A673 (cell line): ENCODE measurements around the gene NCKAP5. TPM values are rescaled to one million over a fixed set of nuclear protein-coding genes. Genes with fewer than 3 reads are reported as not detected.

Experiments
- BruUV-seq: library from RNA; stranded (reverse); fragments of 400-500 nt; replicated peaks from 2 replicates; lab custom pipeline; 2021; lab: Mats Ljungman, UMichigan
- CTCF ChIA-PET: fragments of 300-600 bp; sonication (Branson Sonifier 250); formaldehyde crosslinking; loops from one replicate; lab custom pipeline; 2022; ENCODE audit warnings: antibody characterized with exemption; lab: Charles Lee
- POLR2A ChIA-PET: fragments of 300-600 bp; sonication (Branson Sonifier 250); formaldehyde crosslinking; loops from one replicate; lab custom pipeline; 2022; ENCODE audit warnings: antibody characterized with exemption; ENCODE audit not compliant: low non-redundant PET; lab: Charles Lee
- DNase-seq: peaks from one replicate; pipeline ENCODE4 v3.0.0-alpha.2; 2015; ENCODE audit warnings: low spot score
- H3K27ac ChIP-seq: fragments of 200-600 bp; sonication (generic); 2 replicates; pipeline ENCODE4 v1.5.1; 2016; ENCODE audit warnings: mixed run types, low read depth, mild to moderate bottlenecking, mixed read lengths, antibody characterized with exemption, low read length; ENCODE audit not compliant: poor library complexity, severe bottlenecking
- H3K27me3 ChIP-seq: fragments of 200-600 bp; sonication (generic); replicated peaks from 2 replicates; pipeline ENCODE4 v1.6.1; 2017; ENCODE audit warnings: mixed run types, low read depth, mild to moderate bottlenecking, mixed read lengths, antibody characterized with exemption, low read length; ENCODE audit not compliant: insufficient read depth, poor library complexity
- H3K36me3 ChIP-seq: fragments of 200-600 bp; sonication (generic); 2 replicates; pipeline ENCODE4 v1.6.1; 2016; ENCODE audit warnings: mixed run types, mild to moderate bottlenecking, mixed read lengths, antibody characterized with exemption, low read length; ENCODE audit not compliant: insufficient read depth, poor library complexity, severe bottlenecking
- H3K4me1 ChIP-seq: fragments of 200-600 bp; sonication (generic); 2 replicates; pipeline ENCODE4 v1.6.1; 2017; ENCODE audit warnings: mixed run types, mild to moderate bottlenecking, mixed read lengths, antibody characterized with exemption, low read length; ENCODE audit not compliant: insufficient read depth, poor library complexity, severe bottlenecking
- H3K4me3 ChIP-seq: fragments of 200-600 bp; sonication (generic); 2 replicates; pipeline ENCODE4 v1.5.1; 2016; ENCODE audit warnings: low read depth, mixed run types, mild to moderate bottlenecking, mixed read lengths, low read length; ENCODE audit not compliant: poor library complexity, severe bottlenecking
- H3K9me3 ChIP-seq: fragments of 200-600 bp; sonication (generic); 2 replicates; pipeline ENCODE4 v1.6.1; 2016; ENCODE audit warnings: mixed run types, low read depth, mild to moderate bottlenecking, mixed read lengths, antibody characterized with exemption, low read length; ENCODE audit not compliant: poor library complexity, severe bottlenecking
- CTCF ChIP-seq: fragments of 300-800, 200-600 bp; sonication (generic); conservative IDR thresholded peaks from 2 replicates; pipeline ENCODE4 v1.5.1; 2017; ENCODE audit warnings: low read depth, mild to moderate bottlenecking, antibody characterized with exemption, low read length, moderate library complexity, mixed read lengths
- EZH2 ChIP-seq: fragments of 200-600 bp; sonication (generic); IDR thresholded peaks from 2 replicates; pipeline ENCODE4 v1.6.1; 2017; ENCODE audit warnings: borderline replicate concordance, low read depth, mild to moderate bottlenecking, mixed read lengths, antibody characterized with exemption, low read length; ENCODE audit not compliant: poor library complexity, severe bottlenecking
- intact Hi-C: fragments of 100-400 bp; cut with micrococcal nuclease; formaldehyde crosslinking; loops from one replicate; pipeline ENCODE4 v1.10.0; 2022; ENCODE audit not compliant: unreplicated experiment
- total RNA-seq: library from RNA; stranded (reverse); gene quantifications from 2 replicates; pipeline ENCODE4 v1.2.3, GENCODE V29; 2021

Gene NCKAP5
- total RNA-seq, 1 experiment from 2014 or later, result 26.6 TPM

DNA sequence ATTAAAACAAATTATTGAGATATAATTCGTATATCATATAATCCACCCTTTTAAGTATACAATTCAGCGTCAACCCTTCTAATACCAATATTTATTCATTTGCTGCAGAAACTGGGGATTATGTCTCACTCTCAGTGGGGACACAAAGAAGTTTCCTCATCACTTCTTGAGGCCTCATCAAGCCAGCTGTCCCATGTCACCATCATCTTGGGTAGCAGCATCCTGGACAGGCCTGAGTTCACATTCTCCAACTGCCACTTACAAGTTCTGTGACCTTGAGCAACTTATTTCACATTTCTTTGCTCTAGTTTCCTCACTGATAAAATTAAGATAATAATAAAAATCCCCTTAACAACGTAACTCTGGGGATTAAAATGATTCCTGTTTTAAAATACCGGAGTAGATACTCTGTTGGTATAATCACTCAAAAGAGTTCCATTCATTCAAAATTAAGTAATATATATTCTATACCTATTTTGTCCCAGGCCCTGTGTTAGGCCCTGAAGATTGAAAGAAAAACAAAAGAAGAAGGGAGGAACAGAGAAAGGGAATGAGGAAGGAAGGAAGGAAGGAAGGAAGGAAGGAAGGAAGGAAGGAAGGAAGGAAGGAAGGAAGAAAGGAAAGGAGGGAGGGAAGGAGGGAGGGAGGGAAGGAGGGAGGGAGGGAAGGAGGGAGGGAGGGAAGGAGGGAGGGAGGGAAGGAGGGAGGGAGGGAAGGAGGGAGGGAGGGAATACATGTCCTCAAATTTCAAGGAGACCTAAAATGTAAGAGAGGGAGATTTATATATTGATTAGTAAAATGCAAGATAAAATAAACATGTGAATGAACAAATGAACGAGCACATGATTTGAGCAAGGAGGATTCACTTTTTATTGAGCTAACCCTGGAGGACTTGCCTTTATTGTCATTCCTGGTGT lies 42.4 kb downstream of the NCKAP5 start:
- ChIA-PET POLR2A (interaction anchor here (0.7 kb wide), 2 partner anchors 28 to 254 kb away, joined by 4 to 18 read pairs; no protein-coding TSS in a partner anchor), CTCF (interaction anchor here (1.0 to 1.8 kb wide), 3 partner anchors 35 to 254 kb away, joined by 3 to 12 read pairs (median 4); no protein-coding TSS in a partner anchor)
- H3K4me1 ChIP-seq, result peaks cover 76% of the 10 kb centered on the region
- TF ChIP-seq EZH2, result no peak
- peak; percentile 94 for DNase-seq
- H3K27me3 ChIP-seq, result no peaks in the 10 kb centered on the region
- H3K4me3 ChIP-seq, result no peak overlapping the region
- intact Hi-C loops, result loop anchor here (1.0 to 10.0 kb wide), 6 partner anchors 28 to 319 kb away; no protein-coding TSS in a partner anchor
- H3K27ac ChIP-seq, result peak overlapping the region; percentile 99
- H3K9me3 ChIP-seq, result no peaks in the 10 kb centered on the region
- no peaks in the 10 kb centered on the region for H3K36me3 ChIP-seq
- BruUV-seq, result no TSS peak

DNA sequence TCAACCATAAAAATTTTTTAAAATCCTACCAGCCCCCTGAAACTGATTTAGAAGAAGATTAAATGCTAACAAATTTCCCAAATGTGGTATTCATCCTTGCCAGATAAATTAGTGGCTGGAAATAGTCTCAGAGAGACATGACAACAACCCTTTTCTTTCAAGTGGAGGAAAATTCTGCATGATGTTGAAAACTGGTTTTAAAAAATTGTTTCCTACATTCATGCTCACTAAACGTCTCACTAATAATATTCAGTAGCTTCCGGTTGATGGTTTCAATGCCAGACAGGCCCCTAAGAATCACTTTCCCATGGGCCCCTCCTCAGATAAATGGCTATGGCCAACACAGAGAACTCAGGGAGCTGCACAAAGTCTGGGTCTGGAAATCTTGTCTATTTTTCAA lies 43.2 kb downstream of the NCKAP5 start:
- intact Hi-C loops, result loop anchor here (1.0 to 10.0 kb wide), 2 partner anchors 27 to 260 kb away; no protein-coding TSS in a partner anchor
- peak overlapping the region; percentile 99 for H3K27ac ChIP-seq
- H3K36me3 ChIP-seq, result no peaks in the 10 kb centered on the region
- H3K4me1 ChIP-seq, result peaks cover 80% of the 10 kb centered on the region
- TF ChIP-seq CTCF (no peak), EZH2 (no peak)
- ChIA-PET POLR2A (interaction anchor here (0.7 kb wide), 1 partner anchor 255 kb away, joined by 4 read pairs; no protein-coding TSS in a partner anchor), CTCF (interaction anchor here (1.0 kb wide), 1 partner anchor 255 kb away, joined by 3 read pairs; no protein-coding TSS in a partner anchor)
- H3K27me3 ChIP-seq, result no peaks in the 10 kb centered on the region
- H3K4me3 ChIP-seq, result no peak overlapping the region
- TSS peak; percentile 44 for BruUV-seq
- peak; percentile 63 for DNase-seq
- no peaks in the 10 kb centered on the region for H3K9me3 ChIP-seq

DNA sequence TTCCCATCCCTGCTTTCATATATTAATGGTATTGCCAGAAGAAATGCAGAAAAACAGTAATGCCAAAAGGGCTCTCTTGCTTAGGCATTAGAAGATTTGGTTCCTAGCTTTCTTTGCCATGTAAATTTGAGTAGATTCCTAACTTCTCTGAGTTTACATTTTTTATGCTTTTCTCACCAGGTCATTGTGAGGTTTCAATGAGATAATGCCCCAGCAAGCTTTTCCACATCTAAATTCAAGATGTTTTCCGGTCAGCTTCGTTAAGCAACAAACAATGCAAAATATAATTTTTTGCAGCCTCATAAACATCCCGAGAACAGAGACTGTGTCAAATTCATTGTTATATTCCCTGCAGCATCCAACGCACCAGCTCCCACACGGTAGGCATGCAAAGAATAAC lies 44.9 kb downstream of the NCKAP5 start:
- Histone ChIP-seq H3K36me3 (no peaks in the 10 kb centered on the region), H3K27me3 (no peaks in the 10 kb centered on the region), H3K9me3 (no peaks in the 10 kb centered on the region), H3K27ac (peak overlapping the region; percentile 99), H3K4me1 (peaks cover 86% of the 10 kb centered on the region), H3K4me3 (no peak overlapping the region)
- CTCF ChIA-PET, result no interaction called here
- TF ChIP-seq EZH2 (no peak), CTCF (no peak)
- intact Hi-C loops, result loop anchor here (10.0 kb wide), 1 partner anchor 259 kb away; no protein-coding TSS in a partner anchor
- POLR2A ChIA-PET, result no interaction called here
- no TSS peak for BruUV-seq
- no peak for DNase-seq
